HG02943 (cell line): ENCODE results near the gene GPR146.

Experiments
- ATAC-seq: cut with Tn5 transposase; IDR thresholded peaks from one replicate; pipeline ENCODE4 v1.9.1; 2021; ENCODE audit warnings: mild to moderate bottlenecking, low read depth, moderate library complexity; ENCODE audit not compliant: unreplicated experiment

The GPR146 gene

DNA sequence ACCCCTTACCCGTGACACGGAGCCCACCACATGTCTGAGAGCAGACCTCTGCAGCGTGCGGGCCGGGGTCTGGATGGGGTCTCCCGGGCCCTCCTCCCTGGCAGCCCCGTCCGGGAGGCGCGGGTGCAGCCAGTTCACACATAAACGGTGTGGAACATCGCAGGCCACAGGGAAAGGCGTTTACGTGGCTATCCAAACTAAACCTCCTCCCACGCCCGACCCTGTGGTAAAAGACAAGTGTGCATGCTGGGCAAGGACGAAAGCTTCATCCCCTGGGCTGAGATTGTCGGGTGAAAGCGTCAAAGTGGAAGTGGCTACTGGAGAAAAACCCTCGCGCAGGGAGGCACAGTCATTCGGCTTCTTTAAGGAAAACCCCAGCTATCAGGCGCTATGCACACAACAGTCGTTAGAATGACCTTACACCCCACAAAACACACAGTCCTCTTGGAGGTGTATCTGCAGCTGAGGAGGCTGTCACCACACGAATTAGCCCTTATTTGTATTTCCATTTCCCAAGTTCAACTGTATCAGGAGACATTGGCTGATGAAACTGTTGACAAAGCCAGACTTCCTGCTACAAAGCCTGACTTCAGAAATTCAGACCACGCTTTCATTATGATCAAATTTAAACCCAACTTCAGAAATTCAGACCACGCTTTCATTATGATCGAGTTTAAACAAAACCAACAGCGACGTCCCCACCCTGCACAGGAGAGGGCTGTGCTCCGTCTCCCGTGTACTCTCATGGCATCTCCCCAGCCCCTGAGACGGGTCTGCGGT, 58.9 kb downstream of the GPR146 start:
- ATAC-seq, result no peak

GRCh38 chr7:1103789-1104515, 59.6 kb downstream of the GPR146 start:
- ATAC-seq, result no peak

GRCh38 chr7:1104516-1105179, 60.3 kb downstream of the GPR146 start:
- ATAC-seq, result no peak

DNA sequence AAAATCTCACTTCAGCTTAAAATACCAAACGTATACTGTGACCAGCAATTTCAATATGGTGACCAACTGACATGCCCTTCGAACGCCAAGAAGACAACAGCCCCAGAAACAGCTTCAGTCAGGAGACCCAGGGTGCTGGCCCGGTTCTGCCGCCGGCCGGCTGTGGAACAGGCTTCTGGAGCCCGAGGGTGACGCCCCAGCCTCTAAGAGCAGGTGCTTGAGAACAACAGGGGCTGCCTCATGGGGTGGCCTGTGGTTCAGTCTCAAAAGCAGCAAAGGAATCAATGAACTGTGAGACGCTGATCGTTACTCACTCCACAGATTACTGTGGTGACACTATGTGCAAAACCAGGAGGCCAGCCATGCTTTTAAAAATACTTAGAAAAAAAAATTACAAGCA, 60.8 kb downstream of the GPR146 start:
- no peak for ATAC-seq

GRCh38 chr7:1106063-1106792, 61.9 kb downstream of the GPR146 start:
- ATAC-seq, result no peak

GRCh38 chr7:1106793-1107421, 62.6 kb downstream of the GPR146 start:
- ATAC-seq, result no peak

DNA sequence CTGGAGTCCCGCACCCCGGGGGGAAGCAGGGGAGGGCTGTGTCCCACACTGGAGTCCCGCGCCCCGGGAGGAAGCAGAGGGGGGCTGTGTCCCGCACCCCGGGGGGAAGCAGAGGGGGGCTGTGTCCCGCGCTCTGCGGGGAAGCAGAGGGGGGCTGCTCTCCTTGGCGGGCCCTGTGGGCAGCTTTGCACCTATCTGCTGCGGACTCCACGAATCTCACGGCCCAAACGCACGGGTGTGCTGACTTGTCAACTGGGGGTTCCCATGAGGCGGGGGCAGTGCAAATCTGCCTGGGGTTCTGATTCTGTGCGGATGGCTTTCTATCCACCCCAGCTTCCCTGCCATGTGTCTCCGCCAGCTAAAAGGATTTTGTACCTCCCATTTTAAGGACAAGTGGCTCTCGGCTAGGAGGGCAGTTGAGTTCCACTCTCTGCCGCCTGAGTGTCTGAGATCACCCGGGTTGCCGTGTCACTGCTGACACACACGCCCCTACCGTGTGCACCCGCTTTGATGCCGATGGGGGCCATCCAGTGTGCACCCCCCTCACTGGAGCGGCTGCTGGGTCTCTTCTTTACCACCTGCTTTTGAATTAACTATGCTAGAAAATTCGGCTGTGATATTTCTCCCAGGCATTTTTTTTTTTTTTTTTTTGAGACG, 64.0 kb downstream of the GPR146 start:
- no peak for ATAC-seq
